WI38 (cell line): Measurements from ENCODE around the gene SYDE1.
A peak's percentile ranks its signal among the peaks of the same experiment; 100 is the strongest.

Source experiments
- H3K4me3 ChIP-seq: 2 replicates; pipeline ENCODE4 v1.5.1; 2011; ENCODE audit warnings: low read depth, mild to moderate bottlenecking, control low read depth, low read length
- TF ChIP-seq, protein P1 (sequence below): IDR thresholded peaks from 2 replicates; pipeline ENCODE4 v1.5.1; 2012; ENCODE audit warnings: low read depth, mild to moderate bottlenecking, control low read depth, low read length

The SYDE1 gene

GRCh38 chr19:15147090-15147489, 39.9 kb downstream of the SYDE1 start:
- TF ChIP-seq, protein P1, sequence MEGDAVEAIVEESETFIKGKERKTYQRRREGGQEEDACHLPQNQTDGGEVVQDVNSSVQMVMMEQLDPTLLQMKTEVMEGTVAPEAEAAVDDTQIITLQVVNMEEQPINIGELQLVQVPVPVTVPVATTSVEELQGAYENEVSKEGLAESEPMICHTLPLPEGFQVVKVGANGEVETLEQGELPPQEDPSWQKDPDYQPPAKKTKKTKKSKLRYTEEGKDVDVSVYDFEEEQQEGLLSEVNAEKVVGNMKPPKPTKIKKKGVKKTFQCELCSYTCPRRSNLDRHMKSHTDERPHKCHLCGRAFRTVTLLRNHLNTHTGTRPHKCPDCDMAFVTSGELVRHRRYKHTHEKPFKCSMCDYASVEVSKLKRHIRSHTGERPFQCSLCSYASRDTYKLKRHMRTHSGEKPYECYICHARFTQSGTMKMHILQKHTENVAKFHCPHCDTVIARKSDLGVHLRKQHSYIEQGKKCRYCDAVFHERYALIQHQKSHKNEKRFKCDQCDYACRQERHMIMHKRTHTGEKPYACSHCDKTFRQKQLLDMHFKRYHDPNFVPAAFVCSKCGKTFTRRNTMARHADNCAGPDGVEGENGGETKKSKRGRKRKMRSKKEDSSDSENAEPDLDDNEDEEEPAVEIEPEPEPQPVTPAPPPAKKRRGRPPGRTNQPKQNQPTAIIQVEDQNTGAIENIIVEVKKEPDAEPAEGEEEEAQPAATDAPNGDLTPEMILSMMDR = no peak
- H3K4me3 ChIP-seq = no peak overlapping the region

GRCh38 chr19:15149737-15150136, 42.5 kb downstream of the SYDE1 start:
- TF ChIP-seq, protein P1 = no peak
- no peak overlapping the region for H3K4me3 ChIP-seq

DNA sequence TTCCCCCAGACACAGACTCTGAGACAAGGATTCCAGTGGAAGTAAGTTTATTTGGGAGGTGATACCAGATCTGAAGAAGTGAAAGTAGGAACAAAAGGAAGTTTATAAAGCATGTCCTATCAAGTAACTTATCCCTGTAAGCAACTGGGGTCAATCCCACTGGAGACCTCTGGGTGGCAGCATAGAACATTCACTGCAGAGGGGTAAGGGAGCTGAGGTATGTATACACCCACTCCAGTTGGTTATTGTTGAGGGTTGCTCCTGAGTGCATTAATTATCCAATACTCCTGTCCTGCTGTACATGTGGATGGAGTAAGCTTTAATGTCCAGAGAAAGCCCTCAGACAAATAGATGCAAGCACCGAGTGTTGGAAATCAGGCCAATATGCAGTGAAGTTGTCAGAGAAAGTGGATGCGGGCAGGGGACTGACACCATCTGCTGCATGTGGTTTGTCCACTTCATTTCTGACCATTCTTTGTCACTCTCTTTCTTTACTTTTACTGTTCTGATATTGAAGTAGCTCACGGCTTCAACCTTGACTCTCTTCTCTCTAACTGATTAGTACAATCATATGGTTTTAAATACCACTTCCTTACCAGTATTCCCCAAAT, 46.9 kb downstream of the SYDE1 start:
- no peak overlapping the region for H3K4me3 ChIP-seq
- TF ChIP-seq, protein P1 = peak; percentile 54

DNA sequence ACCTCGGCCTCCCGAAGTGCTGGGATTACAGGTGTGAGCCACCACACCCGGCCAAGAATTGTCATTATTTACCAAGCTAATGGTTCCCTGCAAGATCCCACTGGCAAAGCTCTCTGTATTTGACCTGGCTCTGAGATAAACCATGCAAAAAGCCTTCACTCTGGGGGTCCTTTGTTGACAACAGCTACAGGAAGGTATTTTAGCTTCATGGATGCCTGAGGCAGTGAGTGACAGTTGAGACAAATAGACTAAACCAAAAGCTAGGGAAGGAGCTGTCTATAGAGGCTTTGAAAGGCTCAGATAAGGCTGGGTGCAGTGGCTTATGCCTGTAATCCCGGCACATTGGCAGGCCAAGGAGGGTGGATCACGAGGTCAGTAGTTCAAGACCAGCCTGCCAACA, 48.1 kb downstream of the SYDE1 start:
- TF ChIP-seq, protein P1 = no peak
- H3K4me3 ChIP-seq = no peak overlapping the region

DNA sequence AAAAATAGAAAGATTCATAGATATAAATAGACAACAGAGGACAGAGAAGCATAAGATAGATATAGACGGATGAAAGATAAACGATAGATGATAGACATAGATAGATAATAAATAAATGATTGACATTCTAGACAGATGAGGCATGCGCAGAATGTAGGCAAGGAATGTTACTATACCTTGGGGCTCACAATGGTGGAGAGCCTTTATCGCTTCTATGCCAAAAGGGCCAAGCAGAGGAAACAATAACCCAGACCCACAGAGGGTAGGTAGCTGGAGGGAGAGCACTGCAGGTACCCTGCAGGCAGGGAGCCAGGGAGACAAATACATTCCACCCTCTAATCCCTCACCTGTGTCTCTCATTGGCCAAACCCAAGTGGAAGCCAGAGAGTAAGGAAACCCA, 49.2 kb downstream of the SYDE1 start:
- no peak overlapping the region for H3K4me3 ChIP-seq
- TF ChIP-seq, protein P1 = no peak

GRCh38 chr19:15159251-15159650, 52.0 kb downstream of the SYDE1 start:
- TF ChIP-seq, protein P1 = no peak

DNA sequence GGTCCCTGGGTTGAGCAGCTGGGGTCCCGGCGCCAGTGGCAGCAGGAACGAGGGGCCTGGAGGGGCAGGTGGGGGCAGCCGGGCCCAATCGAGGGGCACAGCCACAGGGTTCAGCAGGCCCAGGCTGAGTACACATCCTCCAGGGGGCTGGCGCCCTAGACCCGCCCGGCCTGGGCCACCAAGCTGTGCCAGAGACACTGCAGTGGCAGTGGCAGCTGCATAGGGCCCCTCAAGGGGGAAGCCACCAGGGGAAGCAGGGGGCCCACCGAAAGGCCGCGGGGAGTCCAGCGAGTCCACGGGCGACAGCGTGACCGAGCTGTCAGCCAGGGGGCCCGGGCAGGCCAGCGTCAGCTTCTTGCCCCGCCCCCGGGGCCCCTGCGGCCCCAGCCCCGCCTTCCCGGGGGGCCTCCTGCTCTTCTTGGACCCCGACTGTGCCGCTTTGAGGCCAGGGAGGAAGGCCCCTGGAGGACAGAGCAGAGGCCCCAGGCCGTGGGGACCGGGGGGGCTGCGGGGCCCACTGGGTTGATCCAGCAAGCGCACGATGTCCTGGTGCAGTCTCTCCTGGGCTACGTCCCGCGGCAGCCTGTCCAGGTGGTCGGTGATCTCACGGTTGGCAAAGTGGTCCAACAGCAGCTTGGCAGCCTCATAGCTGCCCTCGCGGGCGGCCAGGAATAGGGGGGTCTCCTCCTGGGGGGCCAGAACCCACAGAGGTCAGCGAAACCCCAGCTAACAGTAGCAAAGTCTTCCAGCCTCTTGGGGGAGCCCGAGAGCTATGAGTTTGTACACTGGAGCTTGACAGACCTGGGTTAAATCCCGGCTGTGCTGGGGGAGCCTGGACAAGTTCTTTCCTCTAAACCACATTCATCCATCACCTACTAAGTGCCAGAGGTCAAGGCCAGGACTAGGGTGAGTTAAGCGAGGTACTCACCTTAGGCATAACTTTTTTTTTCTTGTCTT, 54.1 kb downstream of the SYDE1 start:
- H3K4me3 ChIP-seq = no peak overlapping the region
- TF ChIP-seq, protein P1 = peak; percentile 59

More at GRCh38 chr19:15159251-15159650, 52.0 kb downstream of the SYDE1 start:
- no peak overlapping the region for H3K4me3 ChIP-seq
